NK-92 treated with Interleukin-12 subunit alpha and Interleukin-12 subunit beta, amount 100 ng/mL, for 24 hours (cell line): ENCODE data around the gene RAI1.
A peak's percentile ranks its signal among the peaks of the same experiment; 100 is the strongest.
"Not testable (repeated sequence)": the region's sequence is repeated elsewhere in the genome, so short reads cannot be mapped to it uniquely, and the experiment has no call there.

Experiments used
- DNase-seq: peaks from one replicate; lab custom pipeline; 2025; lab: John Stamatoyannopoulos, UW

RAI1 gene, protein sequence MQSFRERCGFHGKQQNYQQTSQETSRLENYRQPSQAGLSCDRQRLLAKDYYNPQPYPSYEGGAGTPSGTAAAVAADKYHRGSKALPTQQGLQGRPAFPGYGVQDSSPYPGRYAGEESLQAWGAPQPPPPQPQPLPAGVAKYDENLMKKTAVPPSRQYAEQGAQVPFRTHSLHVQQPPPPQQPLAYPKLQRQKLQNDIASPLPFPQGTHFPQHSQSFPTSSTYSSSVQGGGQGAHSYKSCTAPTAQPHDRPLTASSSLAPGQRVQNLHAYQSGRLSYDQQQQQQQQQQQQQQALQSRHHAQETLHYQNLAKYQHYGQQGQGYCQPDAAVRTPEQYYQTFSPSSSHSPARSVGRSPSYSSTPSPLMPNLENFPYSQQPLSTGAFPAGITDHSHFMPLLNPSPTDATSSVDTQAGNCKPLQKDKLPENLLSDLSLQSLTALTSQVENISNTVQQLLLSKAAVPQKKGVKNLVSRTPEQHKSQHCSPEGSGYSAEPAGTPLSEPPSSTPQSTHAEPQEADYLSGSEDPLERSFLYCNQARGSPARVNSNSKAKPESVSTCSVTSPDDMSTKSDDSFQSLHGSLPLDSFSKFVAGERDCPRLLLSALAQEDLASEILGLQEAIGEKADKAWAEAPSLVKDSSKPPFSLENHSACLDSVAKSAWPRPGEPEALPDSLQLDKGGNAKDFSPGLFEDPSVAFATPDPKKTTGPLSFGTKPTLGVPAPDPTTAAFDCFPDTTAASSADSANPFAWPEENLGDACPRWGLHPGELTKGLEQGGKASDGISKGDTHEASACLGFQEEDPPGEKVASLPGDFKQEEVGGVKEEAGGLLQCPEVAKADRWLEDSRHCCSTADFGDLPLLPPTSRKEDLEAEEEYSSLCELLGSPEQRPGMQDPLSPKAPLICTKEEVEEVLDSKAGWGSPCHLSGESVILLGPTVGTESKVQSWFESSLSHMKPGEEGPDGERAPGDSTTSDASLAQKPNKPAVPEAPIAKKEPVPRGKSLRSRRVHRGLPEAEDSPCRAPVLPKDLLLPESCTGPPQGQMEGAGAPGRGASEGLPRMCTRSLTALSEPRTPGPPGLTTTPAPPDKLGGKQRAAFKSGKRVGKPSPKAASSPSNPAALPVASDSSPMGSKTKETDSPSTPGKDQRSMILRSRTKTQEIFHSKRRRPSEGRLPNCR (N-terminal part only)

DNA sequence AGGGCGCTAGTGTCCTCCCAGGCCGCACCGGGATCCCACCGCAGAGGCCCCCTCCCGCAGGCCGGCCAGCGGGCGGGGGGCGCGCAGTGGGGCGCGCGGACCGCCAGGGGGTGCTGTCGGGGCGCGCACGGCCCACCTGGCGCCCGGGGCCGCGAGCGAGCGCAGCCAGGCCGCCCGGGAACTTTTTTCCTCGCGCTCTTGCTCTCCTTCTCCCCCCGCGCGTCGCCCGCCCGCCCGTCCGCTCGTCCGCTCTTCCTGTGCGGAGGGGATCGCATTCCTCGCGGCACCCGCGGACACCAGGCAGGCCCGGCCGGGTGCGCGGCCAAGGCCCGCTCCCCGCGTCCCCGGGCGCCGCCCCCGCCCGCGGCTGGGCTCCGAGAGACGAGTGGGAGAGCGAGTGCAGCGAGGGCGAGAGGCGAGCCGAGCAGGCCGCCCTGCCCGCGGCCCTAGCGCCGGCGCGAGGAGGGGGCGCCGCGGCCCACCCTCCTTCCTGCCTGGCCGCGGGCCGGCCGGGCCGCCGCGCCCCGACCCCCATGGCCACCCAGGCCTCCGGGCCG is at the start of gene RAI1:
Gene RAI1 (plus strand): TSS at position 272 of the 557 bp plus-strand sequence. CDS start 111,491 bp downstream, outside the sequence.
- peak; percentile 33 for DNase-seq

DNA sequence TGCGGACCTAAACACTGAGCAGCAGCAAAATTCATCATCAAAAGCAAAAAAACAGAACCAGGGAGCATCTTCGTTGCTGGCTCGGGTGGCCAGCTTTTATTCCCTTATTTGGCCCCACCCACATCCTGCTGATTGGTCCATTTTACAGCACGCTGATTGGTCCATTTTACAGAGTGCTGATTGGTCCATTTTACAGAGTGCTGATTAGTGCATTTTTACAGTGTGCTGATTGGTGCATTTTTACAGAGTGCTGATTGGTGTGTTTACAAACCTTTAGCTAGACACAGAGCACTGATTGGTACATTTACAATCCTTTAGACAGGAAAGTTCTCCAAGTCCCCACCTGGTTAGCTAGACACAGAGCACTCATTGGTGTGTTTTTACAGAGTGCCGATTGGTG is 48.6 kb upstream of the RAI1 start:
- DNase-seq: not testable (repeated sequence)

DNA sequence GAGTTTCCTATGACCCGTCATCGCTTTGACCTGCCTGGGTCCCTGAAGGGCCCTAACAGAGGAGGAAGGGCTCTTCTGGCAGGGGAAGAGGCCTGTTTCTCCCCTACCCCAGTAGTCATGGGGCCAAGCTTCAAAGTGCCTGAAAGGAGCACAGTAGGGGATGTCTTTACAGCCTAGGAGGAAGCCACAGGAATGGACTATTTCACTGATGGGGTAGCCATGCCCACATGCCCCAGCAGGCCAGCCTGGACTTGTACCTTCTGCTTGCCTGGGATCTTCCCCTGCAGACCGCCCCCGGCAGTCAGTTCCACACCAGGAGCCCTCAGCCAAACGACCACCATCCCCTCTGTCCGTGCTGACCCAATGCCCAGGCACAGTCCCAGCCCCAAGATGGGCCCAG is 47.9 kb upstream of the RAI1 start:
- DNase-seq: no peak

DNA sequence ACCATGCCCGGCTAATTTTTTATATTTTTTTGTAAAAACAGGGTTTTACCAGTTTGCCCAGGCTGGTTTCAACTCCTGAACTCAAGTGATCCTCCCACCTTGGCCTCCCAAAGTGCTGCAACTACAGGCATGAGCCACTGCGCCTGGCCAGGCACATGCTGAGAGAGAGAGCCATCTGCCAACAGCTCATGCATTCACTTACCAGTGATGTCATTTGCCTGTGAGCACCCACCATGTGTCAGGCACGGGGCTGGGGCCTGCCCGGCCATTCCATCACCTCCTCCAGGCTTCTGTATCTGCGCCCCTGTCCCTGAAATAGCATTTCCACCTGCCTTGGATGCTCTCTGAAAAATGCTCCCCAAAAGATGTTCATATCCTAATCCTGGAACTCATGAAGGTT is 46.1 kb upstream of the RAI1 start:
- no peak for DNase-seq

DNA sequence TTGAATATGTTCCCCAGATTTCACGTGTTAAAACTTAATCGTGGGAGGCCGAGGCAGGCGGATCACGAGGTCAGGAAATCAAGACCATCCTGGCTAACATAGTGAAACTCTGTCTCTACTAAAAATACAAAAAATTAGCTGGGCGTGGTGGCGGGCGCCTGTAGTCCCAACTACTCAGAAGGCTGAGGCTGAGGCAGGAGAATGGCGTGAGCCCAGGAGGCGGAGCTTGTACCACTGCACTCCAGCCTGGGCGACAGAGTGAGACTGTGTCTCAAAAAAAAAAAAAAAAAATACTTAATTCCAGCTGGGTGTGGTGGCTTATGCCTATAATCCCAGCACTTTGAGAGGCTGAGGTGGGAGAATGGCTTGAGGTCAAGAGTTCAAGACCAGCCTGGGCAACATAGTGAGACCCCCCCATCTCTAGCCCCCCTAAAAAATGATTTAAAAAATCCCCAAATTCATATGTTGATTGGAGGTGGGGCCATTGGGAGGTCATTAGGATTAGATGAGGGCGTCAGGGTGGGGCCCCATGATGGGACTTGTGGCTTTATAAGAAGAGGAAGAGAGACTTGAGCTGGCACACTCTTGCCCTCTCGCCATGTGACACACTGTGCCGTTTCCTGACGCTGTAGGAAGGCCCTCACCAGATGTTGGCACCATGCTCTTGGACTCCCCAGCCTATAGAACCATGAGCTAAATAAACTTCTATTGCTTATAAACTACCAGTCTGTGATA is 45.6 kb upstream of the RAI1 start:
- DNase-seq: not testable (repeated sequence)

DNA sequence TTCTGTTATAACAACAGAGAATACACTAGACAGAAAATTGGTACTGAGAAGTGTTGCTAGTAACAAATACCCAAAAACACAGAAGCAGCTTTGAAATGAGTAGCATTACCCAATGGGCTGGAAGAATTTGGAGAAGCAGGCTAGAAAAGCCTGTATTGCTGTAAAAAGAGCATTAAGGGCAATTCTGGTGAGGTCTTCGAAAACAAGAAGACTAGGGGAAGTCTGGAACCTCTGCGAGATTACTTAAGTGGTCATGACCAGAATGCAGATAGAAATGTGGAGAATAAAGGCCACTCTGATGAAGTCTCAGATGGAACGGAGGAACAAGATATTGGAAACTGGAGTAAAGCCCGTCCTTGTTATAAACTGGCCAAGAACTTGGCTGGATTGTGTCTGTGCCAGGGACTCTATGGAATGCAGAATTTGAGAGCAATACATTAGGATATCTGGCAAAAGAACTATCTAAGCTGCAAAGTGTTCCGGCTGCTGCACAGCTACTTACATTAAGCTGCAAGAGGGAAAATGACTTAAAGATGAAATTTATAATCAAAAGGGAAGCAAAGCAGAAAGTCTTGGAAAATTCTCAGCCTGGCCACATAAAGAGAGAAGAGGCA is 44.9 kb upstream of the RAI1 start:
- no peak for DNase-seq

DNA sequence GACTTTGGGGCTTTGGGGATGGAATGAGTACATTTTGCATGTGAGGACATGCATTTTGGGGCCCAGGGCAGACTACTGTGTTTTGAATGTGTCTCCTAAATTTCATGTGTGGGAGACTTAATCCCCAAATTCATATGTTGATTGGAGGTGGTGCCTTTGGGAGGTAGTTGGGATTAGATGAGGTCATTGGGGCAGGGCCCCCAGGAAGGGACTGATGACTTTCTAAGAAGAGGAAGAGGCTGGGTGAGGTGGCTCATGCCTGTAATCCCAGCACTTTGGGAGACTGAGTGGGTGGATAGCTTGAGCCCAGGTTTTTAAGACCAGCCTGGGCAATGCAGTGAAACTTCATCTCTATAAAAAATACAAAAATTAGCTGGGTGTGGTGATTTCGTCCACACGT is 42.8 kb upstream of the RAI1 start:
- no peak for DNase-seq

DNA sequence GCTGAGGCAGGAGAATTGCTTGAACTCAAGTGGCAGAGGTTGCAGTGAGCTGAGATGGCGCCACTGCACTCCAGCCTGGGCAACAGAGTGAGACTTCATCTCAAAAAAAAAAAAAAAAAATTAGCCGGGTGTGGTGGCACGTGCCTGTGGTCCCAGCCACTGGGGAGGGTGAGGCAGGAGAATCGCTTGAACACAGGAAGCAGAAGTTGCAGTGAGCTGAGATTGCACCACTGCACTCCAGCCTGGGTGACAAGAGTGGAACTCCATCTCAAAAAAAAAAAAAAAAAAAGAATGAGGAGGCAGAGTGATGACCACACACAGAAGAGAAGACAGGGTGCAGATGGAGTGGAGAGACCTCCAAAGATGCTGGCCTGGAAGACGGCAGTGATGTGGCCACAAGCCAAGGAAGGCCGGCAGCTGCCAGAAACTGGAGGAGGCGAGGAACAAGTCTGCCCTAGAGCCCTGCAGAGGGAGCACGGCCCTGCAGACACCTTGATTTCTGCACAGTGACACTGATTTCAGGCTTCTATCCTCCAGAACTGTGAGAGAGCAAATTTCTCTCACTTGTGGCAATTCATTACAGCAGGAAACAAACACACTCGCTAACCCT is 41.5 kb upstream of the RAI1 start:
- DNase-seq: not testable (repeated sequence)

DNA sequence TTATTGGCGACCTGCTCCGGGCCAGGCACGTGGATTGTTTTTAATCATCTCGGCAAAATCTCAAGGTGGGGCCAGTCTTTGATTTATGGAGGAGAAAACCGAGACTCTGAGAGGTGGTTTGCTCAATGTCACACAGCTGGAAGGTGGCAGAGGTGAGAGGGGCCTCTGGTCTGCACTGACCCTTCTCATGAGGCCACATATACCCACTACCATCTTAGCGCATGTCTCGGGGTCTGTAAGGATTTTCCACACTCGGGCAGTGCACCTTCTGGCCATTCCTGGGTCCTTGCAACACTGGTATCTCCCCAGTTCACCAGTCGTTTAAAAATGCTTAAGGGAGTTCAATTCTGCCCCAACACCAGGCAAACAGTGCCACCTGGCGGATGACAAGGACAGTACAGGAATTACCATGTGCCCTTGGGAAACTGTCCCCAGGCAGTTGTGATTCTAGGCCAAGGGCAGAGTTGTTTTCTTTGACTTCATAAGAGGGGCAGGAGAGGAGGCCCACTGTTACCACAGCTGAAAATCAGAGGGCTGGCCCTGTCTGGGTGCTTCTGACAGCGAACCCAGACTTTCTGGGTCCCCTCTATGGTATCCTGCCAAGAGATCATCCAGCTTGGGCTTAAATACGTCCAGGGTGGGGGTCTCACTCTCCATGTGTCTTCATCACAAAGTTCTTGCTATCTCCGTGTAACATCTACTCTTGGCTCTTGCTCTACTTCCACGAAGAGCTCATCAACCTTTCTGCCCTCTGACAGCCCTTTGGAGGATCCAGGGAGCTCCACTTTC is 39.4 kb upstream of the RAI1 start:
- DNase-seq: peak; percentile 40

DNA sequence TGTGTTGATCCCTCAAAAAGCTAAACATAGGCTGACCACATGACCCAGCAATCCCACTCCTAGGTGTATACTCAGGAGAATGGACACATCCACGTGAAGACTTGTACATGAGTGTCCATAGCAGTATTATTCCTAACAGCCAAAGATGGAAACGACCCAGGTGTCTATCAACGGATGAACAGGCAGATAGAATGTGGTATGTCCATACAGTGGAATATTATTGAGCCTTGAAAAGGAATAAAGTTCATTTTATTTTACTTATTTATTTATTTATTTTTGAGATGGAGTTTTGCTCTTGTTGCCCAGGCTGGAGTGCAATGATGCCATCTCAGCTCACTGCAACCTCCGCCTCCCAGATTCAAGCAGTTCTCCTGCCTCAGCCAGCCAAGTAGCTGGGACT is 36.1 kb upstream of the RAI1 start:
- DNase-seq: not testable (repeated sequence)

DNA sequence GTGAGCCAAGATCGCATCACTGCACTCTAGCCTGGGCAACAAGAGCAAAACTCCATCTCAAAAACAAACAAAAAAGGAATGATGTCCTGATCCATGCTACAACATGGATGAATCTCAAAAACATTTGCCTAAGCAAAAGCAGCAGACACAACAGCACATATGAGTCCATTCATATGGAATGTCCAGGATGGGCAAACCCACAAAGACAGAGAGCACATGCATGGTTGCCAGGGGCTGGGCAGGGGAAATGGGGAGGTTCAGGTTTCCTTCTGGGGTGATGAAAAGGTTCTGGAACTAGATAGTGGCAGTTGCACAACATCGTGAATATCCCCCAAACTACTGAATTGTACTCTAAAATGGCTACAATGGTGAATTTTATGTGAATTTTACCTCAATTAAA is 35.3 kb upstream of the RAI1 start:
- no peak for DNase-seq

DNA sequence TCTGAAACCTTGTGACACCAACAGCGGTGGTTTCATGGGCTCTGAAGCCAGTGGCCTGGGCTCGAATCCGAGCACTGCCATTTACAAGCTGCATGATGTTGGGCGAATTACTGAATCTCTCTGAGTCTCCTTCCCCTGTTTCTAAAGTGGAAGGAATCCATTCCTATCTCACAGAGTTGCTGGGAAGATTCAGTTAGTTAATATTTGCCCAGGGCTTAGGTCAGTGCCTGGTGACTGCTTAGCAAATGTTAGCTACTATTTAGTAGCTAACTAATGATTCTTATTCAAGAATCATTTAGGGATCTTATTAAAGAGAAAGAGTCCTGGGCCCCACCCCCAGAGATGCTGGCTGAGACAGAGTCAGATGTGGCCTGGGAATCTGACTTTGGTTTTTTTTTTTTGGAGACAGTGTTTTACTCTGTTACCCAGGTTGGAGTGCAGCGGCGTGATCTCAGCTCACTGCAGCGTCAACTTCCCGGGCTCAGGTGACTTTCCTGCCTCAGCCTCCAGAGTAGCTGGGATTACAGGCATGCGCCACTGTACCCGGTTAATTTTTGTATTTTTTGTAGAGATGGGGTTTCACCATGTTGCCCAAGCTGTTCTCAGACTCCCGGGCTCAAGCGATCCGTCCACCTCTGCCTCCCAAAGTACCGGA is 33.6 kb upstream of the RAI1 start:
- no peak for DNase-seq

DNA sequence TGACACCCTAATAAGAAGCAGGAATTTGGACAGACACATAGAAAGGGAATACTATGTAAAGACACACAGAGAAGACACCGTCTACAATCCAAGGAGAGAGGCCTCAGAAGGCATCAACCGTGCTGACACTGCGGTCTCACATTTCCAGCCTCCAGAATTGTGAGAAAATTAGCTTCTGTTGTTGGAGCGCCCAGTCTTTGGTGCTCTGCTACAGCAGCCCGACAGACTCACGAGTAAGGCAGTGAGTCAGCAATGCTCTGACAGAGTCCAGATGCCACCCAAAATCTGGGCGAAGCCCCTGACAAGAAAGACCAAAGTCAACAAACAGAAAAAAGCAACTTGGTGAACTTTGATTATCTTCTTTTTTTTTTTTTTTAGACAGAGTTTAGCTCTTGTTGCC is 32.5 kb upstream of the RAI1 start:
- DNase-seq: no peak

DNA sequence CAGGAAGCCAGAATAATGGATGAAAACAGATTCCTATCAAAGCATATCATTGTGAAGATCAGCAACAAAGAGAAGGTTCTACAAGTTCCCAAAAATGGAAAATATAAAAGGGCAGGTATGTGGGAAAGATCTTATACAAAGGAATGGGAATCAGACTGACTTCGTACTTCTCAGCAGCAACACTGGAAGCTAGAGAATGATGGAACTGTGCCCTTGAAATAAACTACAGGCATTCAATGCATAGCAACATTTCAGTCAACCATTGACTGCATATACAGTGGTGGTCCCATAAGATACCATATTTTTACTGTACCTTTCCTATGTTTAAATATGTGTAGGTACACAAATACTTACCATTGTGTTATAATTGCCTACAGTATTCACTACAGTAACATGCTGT is 30.3 kb upstream of the RAI1 start:
- no peak for DNase-seq

DNA sequence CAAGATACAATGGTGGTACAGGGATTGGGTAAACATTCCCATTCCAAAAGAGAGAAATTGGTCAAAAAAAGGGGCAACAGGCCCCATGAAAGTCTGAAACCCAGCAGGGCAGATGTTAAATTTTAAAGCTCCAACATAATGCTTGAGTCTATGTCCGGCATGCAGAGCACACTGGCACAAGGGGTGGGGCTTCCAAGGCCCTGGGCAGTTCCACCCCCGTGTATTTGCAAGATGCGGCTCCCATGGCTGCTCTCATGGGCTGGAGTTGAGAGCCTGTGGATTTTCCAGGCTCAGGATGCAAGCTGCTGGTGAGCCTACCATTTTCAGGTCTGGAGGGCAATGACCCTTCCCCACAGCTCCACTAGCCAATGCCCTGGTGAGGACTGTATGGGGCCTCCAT is 27.9 kb upstream of the RAI1 start:
- no peak for DNase-seq

DNA sequence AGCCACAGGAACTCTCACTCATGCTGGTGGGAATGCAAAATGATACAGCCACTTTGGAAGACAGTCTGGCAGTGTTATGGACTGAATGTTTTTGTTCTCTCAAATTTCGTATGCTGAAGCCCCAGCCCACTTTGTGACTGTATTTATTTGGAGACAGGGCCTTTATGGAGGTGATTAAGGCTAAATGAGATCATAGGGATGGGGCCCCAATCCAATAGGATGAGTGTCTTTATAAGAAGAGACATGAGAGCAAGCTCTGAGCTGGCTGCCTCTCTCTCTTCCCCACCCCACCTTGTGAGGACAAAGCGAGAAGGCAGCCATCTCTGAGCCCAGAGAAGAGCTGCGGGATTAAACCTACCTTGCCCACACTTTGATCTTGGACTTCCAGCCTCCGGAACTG is 21.9 kb upstream of the RAI1 start:
- DNase-seq: no peak

DNA sequence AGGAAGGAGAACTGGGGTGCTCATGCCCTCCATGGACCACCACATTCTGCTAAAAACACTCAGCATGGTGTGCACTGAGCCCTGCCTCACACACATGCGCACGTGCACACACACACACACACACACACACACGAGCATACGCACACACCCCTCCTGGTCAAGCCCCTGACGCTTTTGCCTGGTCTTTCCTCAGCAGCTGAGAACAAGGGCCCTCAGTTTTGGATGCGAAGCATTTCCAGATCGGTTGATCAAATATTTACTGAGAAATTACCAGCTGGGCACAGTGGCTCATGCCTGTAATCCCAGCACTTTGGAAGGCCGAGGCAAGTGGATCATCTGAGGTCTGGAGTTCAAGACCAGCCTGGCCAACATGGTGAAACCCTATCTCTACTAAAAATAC is 20.1 kb upstream of the RAI1 start:
- no peak for DNase-seq

DNA sequence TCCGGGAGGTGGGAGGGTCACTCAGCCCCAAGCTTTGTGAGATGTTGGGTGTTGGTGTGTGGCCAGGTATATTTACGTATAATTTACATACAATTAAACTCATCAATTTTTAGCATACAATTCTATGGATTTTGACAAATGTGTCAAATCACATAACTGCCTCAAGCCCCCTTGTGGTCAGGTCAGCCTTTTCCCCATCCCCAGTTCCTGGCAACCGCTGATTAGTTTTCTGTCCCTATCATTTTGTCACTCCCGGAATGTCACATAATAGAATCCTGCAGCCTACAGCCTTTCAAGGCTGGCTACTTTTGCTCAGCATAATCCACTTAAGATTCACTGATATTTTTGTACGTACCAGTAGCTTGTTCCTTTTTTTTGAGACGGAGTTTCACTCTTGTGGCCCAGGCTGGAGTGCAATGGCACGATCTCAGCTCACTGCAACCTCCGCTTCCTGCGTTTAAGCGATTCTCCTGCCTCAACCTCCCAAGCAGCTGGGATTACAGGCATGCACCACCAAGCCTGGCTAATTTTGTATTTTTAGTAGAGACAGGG is 19.3 kb upstream of the RAI1 start:
- no peak for DNase-seq
